ENCODE results near the gene CRYBB1. TPM values are rescaled to one million over a fixed set of nuclear protein-coding genes. Genes with fewer than 3 reads are reported as not detected.

CRYBB1 gene
- total and polyA plus RNA-seq, 2 donors from 2014 or later, result 0.54 to 1.7 TPM

DNA sequence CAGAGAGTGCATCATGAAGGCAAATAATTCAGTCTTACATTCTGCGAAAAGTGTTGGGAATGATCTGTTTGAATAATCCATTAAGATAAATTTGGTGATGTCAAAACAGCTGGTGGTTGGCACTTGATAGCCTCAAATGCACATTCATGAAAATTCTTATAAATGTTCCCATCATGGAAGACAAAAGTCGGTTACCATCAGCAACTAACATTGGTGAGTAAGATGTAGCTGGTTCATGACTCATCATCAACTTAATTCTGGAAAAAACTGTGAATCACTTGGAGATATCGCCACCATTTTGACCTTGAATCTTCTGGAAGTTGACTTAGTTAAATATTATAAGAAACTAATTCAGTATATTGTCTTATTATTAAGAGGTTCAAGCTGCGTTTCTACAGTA is 11.2 kb downstream of the CRYBB1 start:
- Histone ChIP-seq H3K4me1 (ENCODE audit: control insufficient read depth in 2 of 3, insufficient read depth in 2 of 3, low read depth in 1 of 3, low read length in 3 of 3) (no peaks in the 10 kb centered on the region), H3K27me3 (ENCODE audit: control insufficient read depth, insufficient read depth, low read length) (no peaks in the 10 kb centered on the region), H3K9ac (ENCODE audit: low read length in 3 of 3) (no peak overlapping the region), H3K27ac (ENCODE audit: low read depth in 2 of 2, low read length in 2 of 2) (no peak overlapping the region), H3K4me3 (ENCODE audit: low read length in 3 of 3) (no peak overlapping the region), H3K9me3 (ENCODE audit: control insufficient read depth in 2 of 3, insufficient read depth in 1 of 3, low read length in 3 of 3) (no peaks in the 10 kb centered on the region), H3K36me3 (ENCODE audit: control insufficient read depth in 2 of 3, insufficient read depth in 3 of 3, low read length in 3 of 3) (no peaks in the 10 kb centered on the region)
- no peak for FAIRE-seq
- intact Hi-C loops (cut with DNase I), result no loop called here
- TF ChIP-seq, protein P1, sequence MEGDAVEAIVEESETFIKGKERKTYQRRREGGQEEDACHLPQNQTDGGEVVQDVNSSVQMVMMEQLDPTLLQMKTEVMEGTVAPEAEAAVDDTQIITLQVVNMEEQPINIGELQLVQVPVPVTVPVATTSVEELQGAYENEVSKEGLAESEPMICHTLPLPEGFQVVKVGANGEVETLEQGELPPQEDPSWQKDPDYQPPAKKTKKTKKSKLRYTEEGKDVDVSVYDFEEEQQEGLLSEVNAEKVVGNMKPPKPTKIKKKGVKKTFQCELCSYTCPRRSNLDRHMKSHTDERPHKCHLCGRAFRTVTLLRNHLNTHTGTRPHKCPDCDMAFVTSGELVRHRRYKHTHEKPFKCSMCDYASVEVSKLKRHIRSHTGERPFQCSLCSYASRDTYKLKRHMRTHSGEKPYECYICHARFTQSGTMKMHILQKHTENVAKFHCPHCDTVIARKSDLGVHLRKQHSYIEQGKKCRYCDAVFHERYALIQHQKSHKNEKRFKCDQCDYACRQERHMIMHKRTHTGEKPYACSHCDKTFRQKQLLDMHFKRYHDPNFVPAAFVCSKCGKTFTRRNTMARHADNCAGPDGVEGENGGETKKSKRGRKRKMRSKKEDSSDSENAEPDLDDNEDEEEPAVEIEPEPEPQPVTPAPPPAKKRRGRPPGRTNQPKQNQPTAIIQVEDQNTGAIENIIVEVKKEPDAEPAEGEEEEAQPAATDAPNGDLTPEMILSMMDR (IDR thresholded peaks at IDR 0.05; ENCODE audit: borderline replicate concordance, extremely low read depth, insufficient read depth), result no peak
- DNase-seq, result no peak

DNA sequence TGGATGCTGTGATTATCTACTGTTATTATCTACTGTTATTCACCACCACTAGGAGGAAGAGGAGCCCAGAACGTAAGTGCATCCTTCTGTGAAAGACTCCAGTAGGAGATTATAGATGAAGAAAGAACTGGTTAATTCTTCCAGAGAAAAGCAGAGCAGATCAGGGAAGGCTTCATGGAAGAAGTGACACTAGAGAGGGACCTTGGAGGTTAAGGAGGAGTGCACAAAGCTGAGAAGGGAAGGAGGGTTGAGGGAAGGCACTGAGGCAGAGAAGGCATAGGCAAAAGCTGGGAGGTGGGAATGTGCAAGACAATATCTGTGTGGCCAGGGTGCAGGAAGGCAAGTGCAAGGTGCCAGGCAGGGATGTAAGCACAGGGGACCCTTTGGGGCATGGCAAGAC is 13.5 kb downstream of the CRYBB1 start:
- intact Hi-C loops (cut with DNase I), result no loop called here

DNA sequence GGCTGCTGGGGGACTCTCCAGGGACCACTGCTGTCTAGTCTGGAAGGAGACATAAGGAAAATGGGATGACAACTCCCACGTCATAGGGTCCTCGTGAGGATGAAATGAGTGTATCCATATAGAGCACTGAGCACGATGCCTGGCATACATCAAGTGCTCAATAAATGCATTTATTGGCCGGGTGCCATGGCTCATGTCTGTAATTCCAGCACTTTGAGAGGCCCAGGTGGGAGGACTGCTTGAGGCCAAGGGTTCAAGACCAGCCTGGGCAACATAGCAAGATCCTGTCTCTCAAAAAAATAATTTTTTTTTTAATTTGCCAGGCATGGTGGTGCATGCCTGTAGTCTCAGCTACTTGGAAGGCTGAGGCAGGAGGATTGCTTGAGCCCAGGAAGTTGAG is 15.7 kb downstream of the CRYBB1 start:
- DNase-seq, result peak in 1 of 5 donors; percentile 4
- Histone ChIP-seq H3K4me3 (ENCODE audit: low read length in 3 of 3) (no peak overlapping the region), H3K9ac (ENCODE audit: low read length in 3 of 3) (no peak overlapping the region), H3K9me3 (ENCODE audit: control insufficient read depth in 2 of 3, insufficient read depth in 1 of 3, low read length in 3 of 3) (no peaks in the 10 kb centered on the region), H3K27ac (ENCODE audit: low read depth in 2 of 2, low read length in 2 of 2) (no peak overlapping the region), H3K36me3 (ENCODE audit: control insufficient read depth in 2 of 3, insufficient read depth in 3 of 3, low read length in 3 of 3) (no peaks in the 10 kb centered on the region), H3K27me3 (ENCODE audit: control insufficient read depth, insufficient read depth, low read length) (no peaks in the 10 kb centered on the region), H3K4me1 (ENCODE audit: control insufficient read depth in 2 of 3, insufficient read depth in 2 of 3, low read depth in 1 of 3, low read length in 3 of 3) (no peaks in the 10 kb centered on the region)
- no peak for FAIRE-seq
- intact Hi-C loops (cut with DNase I), result no loop called here
- TF ChIP-seq, protein P1 (IDR thresholded peaks at IDR 0.05; ENCODE audit: borderline replicate concordance, extremely low read depth, insufficient read depth), result no peak

More for the DNA sequence above, 13.5 kb downstream of the CRYBB1 start:
- Histone ChIP-seq H3K27me3 (ENCODE audit: control insufficient read depth, insufficient read depth, low read length) (no peaks in the 10 kb centered on the region), H3K4me1 (ENCODE audit: control insufficient read depth in 2 of 3, insufficient read depth in 2 of 3, low read depth in 1 of 3, low read length in 3 of 3) (no peaks in the 10 kb centered on the region), H3K4me3 (ENCODE audit: low read length in 3 of 3) (no peak overlapping the region), H3K9me3 (ENCODE audit: control insufficient read depth in 2 of 3, insufficient read depth in 1 of 3, low read length in 3 of 3) (no peaks in the 10 kb centered on the region), H3K27ac (ENCODE audit: low read depth in 2 of 2, low read length in 2 of 2) (no peak overlapping the region), H3K36me3 (ENCODE audit: control insufficient read depth in 2 of 3, insufficient read depth in 3 of 3, low read length in 3 of 3) (no peaks in the 10 kb centered on the region), H3K9ac (ENCODE audit: low read length in 3 of 3) (no peak overlapping the region)
- DNase-seq, result no peak
- no peak for FAIRE-seq
- TF ChIP-seq, protein P1 (IDR thresholded peaks at IDR 0.05; ENCODE audit: borderline replicate concordance, extremely low read depth, insufficient read depth), result no peak

DNA sequence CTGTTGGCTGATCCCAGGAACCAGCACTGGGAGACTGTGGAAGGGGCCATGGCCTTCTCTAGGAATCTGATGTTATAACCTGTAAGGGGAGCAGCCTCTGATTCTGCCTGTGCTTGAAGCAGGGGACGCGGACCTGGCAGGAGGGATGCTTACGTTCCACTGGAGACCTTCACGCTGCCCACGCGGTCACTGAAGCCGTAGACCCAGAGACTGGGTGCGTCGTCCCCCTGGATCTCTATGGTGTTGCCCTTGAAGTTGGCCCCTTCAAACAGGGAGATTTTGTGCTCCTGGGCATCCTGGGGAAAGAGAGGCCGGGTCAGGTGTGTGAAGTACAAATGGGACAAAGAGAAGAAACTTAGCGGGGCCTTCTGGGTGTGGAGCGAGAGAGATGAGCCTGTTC is 16.1 kb downstream of the CRYBB1 start:
- Histone ChIP-seq H3K36me3 (ENCODE audit: control insufficient read depth in 2 of 3, insufficient read depth in 3 of 3, low read length in 3 of 3) (no peaks in the 10 kb centered on the region), H3K27me3 (ENCODE audit: control insufficient read depth, insufficient read depth, low read length) (no peaks in the 10 kb centered on the region), H3K9ac (ENCODE audit: low read length in 3 of 3) (no peak overlapping the region), H3K9me3 (ENCODE audit: control insufficient read depth in 2 of 3, insufficient read depth in 1 of 3, low read length in 3 of 3) (no peaks in the 10 kb centered on the region), H3K27ac (ENCODE audit: low read depth in 2 of 2, low read length in 2 of 2) (no peak overlapping the region), H3K4me3 (ENCODE audit: low read length in 3 of 3) (no peak overlapping the region), H3K4me1 (ENCODE audit: control insufficient read depth in 2 of 3, insufficient read depth in 2 of 3, low read depth in 1 of 3, low read length in 3 of 3) (no peaks in the 10 kb centered on the region)
- intact Hi-C loops (cut with DNase I), result no loop called here
- no peak for FAIRE-seq
- TF ChIP-seq, protein P1 (IDR thresholded peaks at IDR 0.05; ENCODE audit: borderline replicate concordance, extremely low read depth, insufficient read depth), result no peak
- DNase-seq, result peak in 1 of 5 donors; percentile 30

Data from kidney (tissue), 14 donors.